ENCODE results near the gene TNRC18.
"Not testable (repeated sequence)": the region's sequence is repeated elsewhere in the genome, so short reads cannot be mapped to it uniquely, and the experiment has no call there.

The TNRC18 gene

DNA sequence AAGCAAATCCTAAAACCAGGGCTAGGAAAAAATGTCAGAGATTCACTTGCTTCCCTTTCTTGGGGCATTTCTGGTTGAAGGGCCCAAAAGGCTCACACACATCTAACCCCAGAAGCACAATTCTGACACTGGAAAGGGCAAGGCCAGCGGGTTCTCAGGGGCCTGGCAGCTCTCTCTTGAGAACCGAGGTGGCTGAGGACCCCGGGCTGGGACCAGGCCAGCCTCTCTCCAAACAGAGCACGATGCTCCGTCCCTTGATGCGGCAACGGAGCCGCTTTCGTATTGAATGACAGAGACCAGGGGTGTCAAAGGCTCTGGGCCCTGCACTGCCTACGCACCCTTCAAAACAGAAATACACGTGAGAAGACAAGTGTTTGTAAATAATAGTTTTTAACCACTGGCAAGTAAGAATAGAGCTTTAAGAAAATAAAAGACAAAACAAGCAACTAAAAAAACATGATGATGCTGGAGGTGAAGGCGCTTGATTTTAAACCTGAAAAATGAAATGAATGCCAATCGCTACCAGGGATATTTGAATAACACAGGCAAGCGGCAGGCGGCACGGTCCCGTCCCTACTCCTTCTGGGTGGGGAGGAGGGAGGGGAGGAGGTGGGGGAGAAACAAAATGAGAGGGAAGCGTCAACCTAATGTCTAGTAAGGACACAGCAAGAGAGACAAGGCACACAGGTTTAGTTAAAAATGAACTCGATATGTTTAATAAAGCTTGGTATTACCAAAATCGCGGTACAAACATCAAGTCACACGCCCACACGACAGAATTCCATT, 72.8 kb downstream of the TNRC18 start:
- DNase-seq (ENCODE audit: low read depth in 1 of 2, low spot score in 1 of 2): no peak

DNA sequence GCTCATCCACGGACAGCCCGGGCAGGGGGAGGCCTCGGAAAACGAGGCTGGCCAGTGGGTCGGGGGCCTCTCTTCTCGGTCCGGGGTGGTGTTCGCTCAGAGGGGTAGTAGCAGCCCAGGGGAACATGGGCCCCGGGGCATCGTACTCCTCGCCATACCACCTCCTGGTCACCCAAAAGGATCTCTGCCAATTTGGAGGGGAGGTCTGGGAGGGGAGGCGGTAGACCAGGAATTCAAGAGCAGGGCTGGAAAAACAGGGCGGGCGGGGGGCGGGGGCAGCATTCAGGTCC, 73.5 kb downstream of the TNRC18 start:
- DNase-seq (ENCODE audit: low read depth in 1 of 2, low spot score in 1 of 2): no peak

DNA sequence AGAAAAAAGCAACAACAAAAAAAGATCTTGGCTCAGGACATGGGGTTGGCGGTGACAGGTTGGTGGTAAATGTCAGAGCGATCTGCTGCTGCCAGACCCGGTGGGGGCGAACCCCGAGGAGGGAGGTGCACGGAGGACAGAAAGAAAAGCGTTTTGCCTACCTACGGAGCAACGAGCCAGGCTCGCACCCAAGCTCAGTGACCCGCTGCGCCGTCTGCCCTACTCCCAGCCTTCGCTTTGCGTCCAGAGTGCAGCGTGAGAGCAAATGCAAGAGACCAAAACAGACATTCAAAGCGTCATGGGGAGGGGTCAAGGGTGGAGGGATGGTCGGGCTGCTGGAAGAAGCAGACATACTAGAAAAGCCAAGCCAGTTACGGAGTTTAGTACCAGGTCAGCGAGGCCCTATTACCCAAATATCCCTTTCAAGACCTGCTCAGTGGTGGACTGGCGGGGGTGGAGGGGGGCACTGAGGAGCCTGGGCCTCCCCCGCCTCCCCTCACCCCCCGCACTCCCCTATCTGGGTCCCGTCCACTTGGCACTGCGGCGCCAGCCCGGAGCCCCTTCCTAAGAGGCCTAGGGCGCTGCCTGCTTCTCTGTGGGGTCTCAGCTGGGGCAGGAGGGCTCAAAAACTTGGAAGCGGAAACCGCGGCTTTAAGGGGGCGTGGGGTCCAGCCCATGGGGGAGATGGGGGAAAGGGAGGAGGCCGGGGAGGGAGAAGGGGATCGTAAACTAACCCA, 74.0 kb downstream of the TNRC18 start:
- DNase-seq (ENCODE audit: low read depth in 1 of 2, low spot score in 1 of 2): no peak

DNA sequence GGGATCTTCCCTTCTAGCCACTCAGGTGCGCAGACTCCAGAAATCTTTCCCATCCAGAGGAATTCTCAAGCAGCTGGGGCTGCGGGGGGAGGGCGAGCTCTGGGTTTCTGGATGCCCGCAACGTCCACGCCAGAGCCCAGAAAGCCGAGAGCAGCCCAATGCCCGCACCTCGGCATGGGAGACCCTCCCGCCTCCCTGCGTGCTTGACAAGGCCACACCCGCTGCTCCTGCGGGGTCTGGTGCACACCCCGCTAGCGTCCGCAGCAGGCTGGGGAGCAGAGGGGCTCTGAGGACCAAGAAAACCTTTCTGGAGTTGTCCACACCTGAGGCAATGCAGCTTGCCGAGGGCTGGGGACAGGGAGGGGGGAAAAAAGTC, 74.6 kb downstream of the TNRC18 start:
- no peak for DNase-seq (ENCODE audit: low read depth in 1 of 2, low spot score in 1 of 2)

DNA sequence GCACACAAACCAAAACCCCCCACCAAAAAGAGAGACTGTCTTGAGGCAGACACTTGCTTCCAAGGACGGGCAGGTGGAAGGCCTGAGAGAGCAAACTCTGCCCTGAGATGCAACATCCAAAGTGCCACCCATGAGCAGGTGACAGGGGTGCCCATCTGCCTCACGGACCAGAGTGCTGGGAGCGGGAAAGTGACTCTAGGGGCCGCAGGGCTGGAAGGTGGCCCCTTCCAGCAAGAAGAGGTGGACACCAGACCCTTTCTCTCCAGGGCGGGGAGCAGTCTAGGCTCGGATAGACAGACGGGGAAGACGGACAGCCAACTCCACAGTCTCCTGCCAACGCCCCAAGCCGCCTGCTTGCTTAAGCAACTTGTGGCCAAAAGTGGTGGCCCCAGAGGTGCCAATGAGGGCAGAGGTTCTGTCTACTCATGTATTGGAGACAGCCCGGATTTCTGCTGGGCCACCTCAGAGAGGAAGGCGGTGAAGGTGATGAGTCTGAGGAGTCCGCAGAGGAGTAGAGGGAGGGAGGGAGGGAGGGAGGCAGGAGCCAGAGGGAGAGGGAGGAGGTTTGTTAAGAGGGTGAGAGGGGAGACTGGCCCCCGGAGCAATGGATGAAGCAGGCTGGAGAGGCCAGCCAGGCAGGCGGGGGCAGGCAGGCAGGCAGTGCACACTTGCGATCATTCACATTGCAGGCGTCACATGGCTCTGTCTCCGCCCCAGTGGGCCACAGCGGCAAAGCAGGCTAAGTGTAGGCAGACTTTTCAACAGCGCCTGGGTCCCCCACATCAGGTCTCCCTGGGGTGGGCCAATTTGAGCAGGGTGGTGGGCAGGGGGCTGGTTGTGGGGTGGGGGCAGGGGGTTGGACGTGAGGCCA, 75.3 kb downstream of the TNRC18 start:
- no peak for DNase-seq (ENCODE audit: low read depth in 1 of 2, low spot score in 1 of 2)

DNA sequence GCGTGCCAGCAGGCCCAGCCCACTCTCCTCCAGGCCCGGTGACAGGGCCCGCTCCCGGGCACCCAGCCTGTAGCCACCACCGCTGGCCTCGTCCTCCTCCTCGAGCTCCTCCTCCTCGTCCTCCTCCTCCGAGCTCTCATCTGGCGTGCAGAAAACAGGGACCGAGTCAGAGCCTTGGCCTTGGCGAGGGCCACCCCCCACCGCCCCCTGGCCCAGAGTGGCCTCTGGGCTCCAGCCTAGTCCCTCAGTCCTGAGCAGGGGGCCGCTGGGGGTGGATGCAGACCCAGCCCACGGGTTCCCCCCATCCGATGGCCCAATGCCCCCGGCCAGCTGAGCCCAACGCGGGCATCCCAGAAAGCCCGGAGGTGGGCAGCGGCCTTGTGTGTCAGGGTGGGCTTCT, 78.0 kb downstream of the TNRC18 start:
- DNase-seq (ENCODE audit: low read depth in 1 of 2, low spot score in 1 of 2): no peak

DNA sequence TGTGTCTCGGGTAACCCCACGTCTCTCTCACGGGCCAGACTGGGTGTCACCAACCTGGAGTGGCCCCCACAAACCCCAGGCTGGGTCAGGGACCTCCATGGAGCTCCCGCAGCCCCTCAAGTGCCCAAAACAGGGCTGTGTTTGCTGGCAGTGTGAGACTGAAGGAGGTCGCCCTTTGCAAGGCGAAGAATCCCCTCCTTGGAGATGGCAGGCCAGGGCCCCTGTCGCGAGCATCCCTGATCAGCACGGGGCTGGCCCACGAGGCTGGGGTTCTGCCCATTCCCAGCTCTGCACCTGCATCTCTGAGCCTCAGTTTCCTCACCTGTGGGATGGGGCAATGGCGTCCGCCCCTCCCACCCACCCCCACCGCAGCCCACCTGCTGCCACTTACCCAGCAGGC, 78.5 kb downstream of the TNRC18 start:
- no peak for DNase-seq (ENCODE audit: low read depth in 1 of 2, low spot score in 1 of 2)

DNA sequence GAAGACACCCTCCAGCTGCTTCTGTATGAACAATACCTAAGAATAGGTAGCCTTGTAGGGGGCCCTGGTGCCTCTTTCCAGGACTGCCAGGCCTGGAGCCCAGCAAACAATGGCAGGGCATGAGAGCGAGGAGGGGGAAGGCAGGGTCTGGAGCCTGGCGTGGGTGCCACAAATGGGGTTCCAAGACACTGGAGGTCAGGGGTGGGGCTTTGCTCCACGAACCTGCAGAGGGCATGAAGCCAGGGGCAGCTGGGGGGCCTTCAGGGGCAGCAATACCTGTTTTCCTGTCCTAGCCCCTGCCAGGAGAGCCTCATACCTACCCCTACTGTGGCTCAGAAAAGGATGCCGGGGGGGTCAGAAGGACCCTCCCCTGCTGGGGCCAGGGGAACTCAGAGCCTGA, 79.3 kb downstream of the TNRC18 start:
- DNase-seq (ENCODE audit: low read depth in 1 of 2, low spot score in 1 of 2): no peak

DNA sequence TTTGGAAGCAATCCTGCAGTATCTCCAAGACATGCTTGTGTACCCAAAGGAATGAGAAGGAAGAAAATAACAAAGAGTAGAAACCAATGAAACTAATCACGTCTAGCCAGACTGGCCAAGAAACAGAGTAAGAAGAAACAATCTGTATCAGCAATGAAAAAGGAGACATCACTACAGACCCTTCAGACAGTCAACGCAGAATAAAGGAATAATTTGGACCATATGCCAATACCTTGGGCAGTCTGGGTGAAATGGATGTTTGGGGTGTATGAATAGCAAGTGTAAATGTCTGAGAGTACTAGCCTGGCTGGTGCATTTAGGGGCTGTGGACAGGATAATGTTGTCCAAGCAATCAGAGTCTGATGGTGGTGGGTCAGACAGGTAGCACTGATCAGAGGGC, 79.8 kb downstream of the TNRC18 start:
- DNase-seq (ENCODE audit: low read depth in 1 of 2, low spot score in 1 of 2): no peak

DNA sequence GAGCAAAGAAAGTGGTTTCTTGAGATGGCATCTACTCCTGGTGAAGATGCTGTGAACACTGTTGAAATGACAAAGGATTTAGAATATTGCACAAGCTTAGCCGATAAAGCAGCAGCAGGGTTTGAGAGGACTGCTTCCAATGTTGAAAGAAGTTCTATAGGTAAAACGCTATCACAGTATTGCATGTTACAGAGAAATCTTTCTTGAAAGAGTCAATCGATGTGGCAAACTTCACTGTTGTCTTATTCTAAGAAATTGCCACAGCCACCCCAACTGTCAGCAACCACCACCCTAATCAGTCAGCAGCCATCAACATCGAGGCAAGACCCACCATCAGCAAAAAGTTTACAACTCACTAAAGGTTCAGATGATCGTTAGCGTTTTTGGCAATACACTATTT, 81.0 kb downstream of the TNRC18 start:
- DNase-seq (ENCODE audit: low read depth in 1 of 2, low spot score in 1 of 2): no peak

DNA sequence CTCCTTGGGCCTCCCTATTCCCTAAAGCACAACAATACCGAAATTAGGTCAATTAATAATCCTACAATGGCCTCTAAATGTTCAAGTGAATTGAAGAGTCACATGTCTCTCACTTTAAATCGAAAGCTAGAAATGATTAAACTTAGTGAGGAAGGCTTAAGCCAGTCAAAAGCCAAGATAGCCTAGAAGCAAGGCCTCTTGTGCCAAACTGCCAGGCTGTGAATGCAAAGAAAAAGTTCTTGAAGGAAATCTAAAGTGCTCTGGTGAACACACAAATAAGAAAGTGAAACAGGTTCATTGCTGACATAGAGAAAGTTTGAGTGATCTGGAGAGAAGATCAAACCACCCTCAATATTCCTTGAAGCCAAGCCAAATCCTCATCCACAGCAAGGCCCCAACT, 83.7 kb downstream of the TNRC18 start:
- DNase-seq (ENCODE audit: low read depth in 1 of 2, low spot score in 1 of 2): no peak

DNA sequence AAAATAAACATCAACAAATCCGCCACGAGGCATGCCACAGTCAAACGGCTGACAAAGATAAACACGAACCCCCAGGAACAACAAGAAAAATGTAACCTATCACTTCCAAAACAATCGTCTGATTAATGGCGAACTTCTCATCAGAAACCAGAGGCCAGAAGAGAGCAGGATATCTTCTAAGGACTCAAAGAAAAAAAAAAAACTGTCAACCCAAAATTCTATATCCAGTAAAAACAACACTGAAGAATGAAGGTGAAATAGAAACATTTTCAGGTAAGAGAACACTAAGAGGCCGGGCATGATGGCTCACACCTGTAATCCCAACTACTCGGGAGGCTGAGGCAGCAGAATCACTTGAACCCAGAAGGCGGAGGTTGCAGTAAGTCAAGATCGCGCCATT, 86.6 kb downstream of the TNRC18 start:
- no peak for DNase-seq (ENCODE audit: low read depth in 1 of 2, low spot score in 1 of 2)

DNA sequence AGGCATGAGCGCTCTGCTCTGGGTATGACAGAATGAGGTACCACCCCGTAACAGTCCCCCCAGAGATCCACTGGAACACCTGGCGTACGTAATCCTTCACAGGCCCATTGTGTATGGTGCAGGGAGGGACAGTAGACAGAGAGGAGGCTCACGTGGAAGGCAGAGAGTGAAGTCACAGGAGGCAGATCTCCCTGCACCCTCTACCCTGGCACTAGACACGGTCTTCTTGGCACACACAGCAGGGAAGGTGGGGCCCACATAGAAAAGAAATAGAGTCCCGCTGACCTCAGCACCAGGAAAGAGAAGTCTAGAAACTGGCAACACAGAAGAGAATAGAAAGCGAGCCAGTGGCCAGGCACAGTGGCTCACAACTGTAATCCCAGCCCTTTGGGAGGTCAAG, 89.0 kb downstream of the TNRC18 start:
- no peak for DNase-seq (ENCODE audit: low read depth in 1 of 2, low spot score in 1 of 2)

DNA sequence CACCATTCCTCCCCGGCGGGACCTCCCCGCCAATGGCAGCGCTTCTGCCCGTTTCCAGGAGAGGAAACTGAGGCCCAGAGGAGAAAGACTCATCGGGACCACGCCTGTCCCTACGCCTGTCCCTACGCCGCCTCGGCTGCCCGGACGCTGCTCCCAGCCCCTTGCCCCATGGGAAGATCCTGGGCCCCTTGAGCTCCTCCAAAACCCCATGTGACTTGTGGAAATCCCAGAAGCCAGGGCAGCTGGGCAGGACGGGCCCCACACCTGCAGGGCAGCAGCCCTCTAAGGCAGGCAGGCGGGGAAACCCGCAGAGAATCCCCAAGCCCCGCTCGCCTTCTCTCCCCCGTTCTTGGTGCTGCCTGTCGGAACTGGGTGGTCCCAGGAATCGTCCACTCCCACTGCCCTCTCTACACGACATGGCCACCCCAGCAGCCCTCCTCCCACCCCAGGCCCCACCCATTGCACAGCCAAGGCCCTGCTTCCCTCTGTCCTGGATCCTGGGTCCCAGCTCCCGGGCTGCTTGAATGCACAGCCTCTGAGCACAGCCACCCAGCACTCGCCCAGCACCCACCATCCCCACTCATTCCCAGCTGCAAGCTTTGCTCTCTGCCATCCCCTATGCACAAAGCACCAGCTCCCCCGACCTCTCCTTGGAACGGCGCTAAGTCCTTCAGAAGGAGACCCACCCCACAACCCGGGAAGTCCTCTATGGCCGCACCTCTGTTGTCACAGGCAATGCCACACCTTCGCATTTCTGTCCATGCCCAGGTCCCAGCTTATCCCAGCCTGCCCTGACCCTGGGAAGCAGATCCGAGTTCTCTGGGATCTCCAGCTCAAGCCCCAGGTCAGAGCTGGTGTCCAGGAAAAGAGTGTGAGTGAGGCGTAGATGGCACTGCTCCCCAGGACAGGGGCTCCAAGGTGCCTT, 90.3 kb downstream of the TNRC18 start:
- DNase-seq (ENCODE audit: low read depth in 1 of 2, low spot score in 1 of 2): no peak

DNA sequence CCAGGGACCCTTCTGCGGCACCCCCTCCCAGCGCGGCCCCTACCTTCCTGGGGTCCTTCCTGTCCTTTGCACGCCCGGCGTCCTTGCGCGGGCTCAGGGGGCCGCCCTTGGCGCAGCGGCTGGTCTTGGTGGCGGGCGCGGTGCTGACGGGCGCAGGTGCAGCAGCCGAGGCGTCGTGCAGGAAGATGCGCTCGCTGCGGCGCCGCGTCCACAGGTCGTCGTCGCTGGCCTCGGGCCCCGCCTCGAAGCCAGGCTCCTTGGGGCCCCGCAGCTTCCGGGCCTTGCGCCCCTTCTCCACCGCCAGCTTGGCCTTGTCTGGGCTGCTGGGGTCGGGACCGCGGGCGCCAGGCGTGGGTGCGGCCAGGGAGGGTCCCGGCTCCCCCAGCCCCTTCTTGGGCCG, 91.1 kb downstream of the TNRC18 start:
- DNase-seq (ENCODE audit: low read depth in 1 of 2, low spot score in 1 of 2): no peak

DNA sequence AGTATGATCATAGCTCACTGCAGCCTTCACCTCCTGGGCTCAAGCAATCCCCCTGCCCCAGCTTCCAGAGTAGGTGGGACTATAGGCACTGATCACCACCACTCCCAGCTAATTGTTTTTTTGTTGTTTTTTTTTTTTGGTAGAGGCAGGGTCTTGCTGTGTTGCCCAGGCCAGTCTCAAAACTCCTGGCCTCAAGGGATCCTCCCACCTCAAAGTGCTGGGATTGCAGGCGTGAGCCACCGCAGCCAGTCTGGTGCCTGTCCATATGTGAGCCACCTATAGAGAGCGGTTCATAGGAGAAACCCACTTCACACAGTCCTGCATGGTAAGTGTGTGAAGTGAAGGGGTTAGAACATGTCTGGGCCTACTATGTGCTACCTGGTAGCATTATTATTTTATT, 93.3 kb downstream of the TNRC18 start:
- DNase-seq (ENCODE audit: low read depth in 1 of 2, low spot score in 1 of 2): no peak

DNA sequence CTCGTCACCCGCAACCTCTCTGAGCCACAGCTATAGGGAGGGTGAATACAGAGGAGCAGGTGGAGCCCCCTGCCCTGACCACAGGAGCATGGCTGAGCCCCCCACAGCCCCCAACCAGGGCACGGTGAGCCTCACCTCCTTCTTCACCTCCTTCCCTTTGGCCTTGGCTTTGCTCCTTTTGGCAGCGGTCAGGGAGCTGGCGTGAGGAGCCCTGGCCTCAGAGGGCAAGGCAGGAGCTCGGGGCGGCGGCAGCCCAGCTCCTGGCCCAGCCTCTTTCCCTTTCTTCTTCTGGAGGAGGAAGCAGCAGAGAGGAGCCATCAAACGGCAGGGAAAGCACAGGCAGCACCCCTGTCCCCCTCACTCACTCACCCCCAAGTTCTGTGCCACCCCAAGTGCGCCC, 98.7 kb downstream of the TNRC18 start:
- DNase-seq (ENCODE audit: low read depth in 1 of 2, low spot score in 1 of 2): no peak

DNA sequence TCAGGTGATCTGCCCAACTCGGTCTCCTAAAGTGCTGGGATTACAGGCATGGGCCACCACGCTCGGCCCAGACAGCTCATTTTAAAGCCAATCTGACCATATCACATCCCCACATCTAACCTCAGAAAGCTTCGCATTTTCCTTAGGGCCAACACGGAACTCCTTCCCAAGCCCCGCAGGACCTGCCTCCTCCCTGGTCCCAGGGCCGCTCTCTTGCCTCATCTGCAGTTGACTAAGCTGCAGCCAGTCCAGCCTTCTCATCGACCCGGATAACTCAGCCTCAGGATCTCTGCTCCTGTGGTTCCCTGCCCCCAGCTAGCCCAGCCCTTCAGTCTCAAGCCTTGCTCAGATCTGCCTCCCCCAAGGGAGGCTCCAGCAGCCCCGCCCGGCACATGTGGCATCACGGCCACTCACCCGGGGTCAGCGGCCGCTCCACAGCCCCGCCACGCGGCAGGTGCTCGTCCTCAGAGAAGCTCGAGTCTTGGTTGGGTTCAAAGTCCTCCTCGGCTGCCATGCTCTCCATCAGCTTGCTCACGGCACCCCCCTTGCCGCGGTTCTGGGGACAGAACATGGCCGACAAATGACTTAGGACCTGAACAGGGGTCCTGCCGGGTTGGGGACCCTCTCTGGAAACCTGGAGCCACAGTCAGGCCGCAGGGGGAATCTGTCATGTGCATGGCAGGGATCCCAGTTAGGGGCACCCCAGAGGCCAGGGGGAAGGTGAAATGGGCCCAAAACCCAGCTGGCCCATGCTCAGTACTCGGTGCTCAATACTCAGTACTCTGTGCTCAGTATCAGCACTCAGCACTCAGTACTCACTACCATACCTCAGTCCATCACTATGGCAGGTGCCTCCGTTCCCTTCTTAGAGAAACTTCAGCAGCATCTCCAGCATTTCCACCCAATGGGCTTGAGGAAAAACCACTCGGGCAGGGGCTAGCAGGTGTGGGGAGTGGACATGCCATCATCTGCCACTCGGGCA, 99.5 kb downstream of the TNRC18 start:
- not testable (repeated sequence) for DNase-seq (ENCODE audit: low read depth in 1 of 2, low spot score in 1 of 2)

DNA sequence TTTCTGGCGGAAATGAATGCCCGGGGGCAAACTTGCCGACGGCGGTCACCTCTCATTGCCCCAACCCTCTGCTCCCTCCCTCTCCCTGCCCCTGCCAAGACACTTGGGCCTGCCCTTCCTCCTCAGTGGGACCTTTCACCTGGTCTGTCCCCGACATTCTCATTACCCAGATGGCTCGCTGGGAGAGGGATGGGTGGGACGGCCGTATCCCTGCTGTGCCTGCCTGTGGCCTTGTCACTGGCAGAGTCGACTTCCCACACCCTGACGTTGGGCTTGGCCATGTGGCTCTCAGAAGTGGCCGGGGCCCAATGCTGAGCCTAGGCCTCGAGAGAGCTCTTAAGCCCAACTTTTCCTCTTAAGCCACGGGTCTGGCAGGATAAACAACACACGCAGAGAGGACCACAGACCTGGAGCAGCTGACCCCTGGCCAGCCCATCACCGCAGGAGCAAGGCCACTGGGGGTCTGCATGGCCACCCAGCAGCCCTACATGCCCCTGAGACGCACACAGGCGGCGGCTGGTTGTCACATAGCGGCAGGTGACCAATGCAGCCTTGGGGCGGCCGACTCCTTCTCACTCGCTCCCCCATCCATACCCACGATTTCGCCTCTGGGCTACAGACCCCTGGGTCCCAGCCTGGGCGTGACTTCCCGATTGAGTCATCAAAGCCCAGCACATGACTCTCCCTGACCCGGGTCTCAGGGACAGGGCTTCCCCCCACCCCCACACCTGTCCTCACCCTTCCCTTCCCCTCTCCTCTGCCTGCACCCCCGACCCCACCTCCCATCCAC, 100.8 kb downstream of the TNRC18 start:
- DNase-seq (ENCODE audit: low read depth in 1 of 2, low spot score in 1 of 2): no peak
